HepG2 (cell line): ENCODE data around the gene SLC24A5. TPM values are rescaled to one million over a fixed set of nuclear protein-coding genes. Genes with fewer than 3 reads are reported as not detected.

Experiments used
- ATAC-seq: fragments of 200-7000 bp; cut with Tn5 transposase; 3 replicates; pipeline ENCODE4 v1.9.1; 2020; ENCODE audit warnings: mild to moderate bottlenecking, moderate library complexity
- Bru-seq: library from RNA; stranded (reverse); fragments of 400-500 nt; gene quantifications from one replicate; lab custom pipeline; 2021; lab: Mats Ljungman, UMichigan
- BruChase-seq, 2 experiments: library from RNA; stranded (reverse); fragments of 400-500 nt; gene quantifications; one replicate each; lab custom pipeline; 2021; lab: Mats Ljungman, UMichigan
- BruUV-seq: library from RNA; stranded (reverse); fragments of 400-500 nt; replicated peaks from 2 replicates; lab custom pipeline; 2021; lab: Mats Ljungman, UMichigan
- CTCF ChIA-PET: fragments of 300-600 bp; formaldehyde crosslinking; extraction: SDS; loops from one replicate; lab custom pipeline; 2021; ENCODE audit warnings: low total read pairs, inconsistent platforms, low intra/inter-chr PET ratio; lab: Yijun Ruan, JAX
- POLR2A ChIA-PET: fragments of 350-600 bp; sonication (Branson Sonifier 250); formaldehyde crosslinking; loops from one replicate; lab custom pipeline; 2020; ENCODE audit warnings: antibody characterized with exemption, inconsistent platforms; lab: Yijun Ruan, JAX
- DNase-seq: peaks from one replicate; pipeline ENCODE4 v3.0.0-alpha.2; 2015; ENCODE audit warnings: low spot score
- FAIRE-seq: peaks from 3 replicates; lab custom pipeline; 2011; peaks lifted over from hg19 to GRCh38; lab: Jason Lieb, UNC
- H2AFZ ChIP-seq: one replicate; pipeline ENCODE4 v1.6.1; 2011; ENCODE audit warnings: low read length, inconsistent platforms
- H3K27ac ChIP-seq: fragments of 300-600 bp; 3 replicates; pipeline ENCODE4 v1.8.0; 2011; ENCODE audit warnings: mixed run types, mild to moderate bottlenecking, mixed read lengths, low read length, inconsistent platforms; ENCODE audit not compliant: insufficient read depth; ENCODE audit errors: extremely low read length
- H3K27me3 ChIP-seq, 2 experiments: fragments of 200-600 bp in 1 of 2; 2 replicates in 1 of 2; 3 replicates in 1 of 2; pipeline versions ENCODE4 v1.6.0 to v1.8.0; 2011; ENCODE audit warnings: low read length in 2 of 2, mild to moderate bottlenecking in 2 of 2, moderate library complexity in 2 of 2, inconsistent platforms in 1 of 2; ENCODE audit not compliant: insufficient read depth in 2 of 2, control insufficient read depth in 1 of 2
- H3K36me3 ChIP-seq, 2 experiments: fragments of 200-600 bp in 1 of 2; replicated peaks in 1 of 2; 2 replicates in 1 of 2; 3 replicates in 1 of 2; pipeline versions ENCODE4 v1.5.1 to v1.8.0; 2011; ENCODE audit warnings: low read length in 2 of 2, inconsistent platforms in 1 of 2; ENCODE audit not compliant: insufficient read depth in 2 of 2, control insufficient read depth in 1 of 2
- H3K4me1 ChIP-seq: 2 replicates; pipeline ENCODE4 v1.5.1; 2012; ENCODE audit warnings: low read length, inconsistent platforms; ENCODE audit not compliant: insufficient read depth
- H3K4me2 ChIP-seq: 2 replicates; pipeline ENCODE4 v1.6.0; 2011; ENCODE audit warnings: low read depth, low read length, inconsistent platforms
- H3K4me3 ChIP-seq, 3 experiments: fragments of 200-600 bp in 1 of 3; sonication (generic), shearing (Covaris generic) in 1 of 3; replicated peaks in 1 of 3; 2 replicates each; pipeline ENCODE4 v1.5.1; 2011 to 2016; ENCODE audit warnings: low read length in 3 of 3, inconsistent platforms in 2 of 3, low read depth in 2 of 3, mild to moderate bottlenecking in 2 of 3, control low read depth in 1 of 3, mixed read lengths in 1 of 3; ENCODE audit not compliant: insufficient read depth in 1 of 3
- H3K79me2 ChIP-seq: one replicate; pipeline ENCODE4 v1.6.1; 2011; ENCODE audit warnings: low read length, inconsistent platforms; ENCODE audit not compliant: insufficient read depth
- H3K9ac ChIP-seq: 2 replicates; pipeline ENCODE4 v1.6.0; 2011; ENCODE audit warnings: mild to moderate bottlenecking, low read depth, low read length, inconsistent platforms; ENCODE audit not compliant: insufficient read depth
- H3K9me3 ChIP-seq: 2 replicates; pipeline ENCODE4 v1.5.1; 2012; ENCODE audit warnings: mild to moderate bottlenecking, low read length
- H4K20me1 ChIP-seq: 2 replicates; pipeline ENCODE4 v1.6.0; 2011; ENCODE audit warnings: inconsistent platforms, mild to moderate bottlenecking, low read length, moderate library complexity; ENCODE audit not compliant: insufficient read depth
- DNMT3B ChIP-seq: conservative IDR thresholded peaks from 2 replicates; pipeline ENCODE4 v1.6.1; 2016; ENCODE audit warnings: missing biosample characterization, control low read depth
- FOXO1 ChIP-seq: sonication (generic); formaldehyde crosslinking; IDR thresholded peaks from 2 replicates; pipeline ENCODE4 v1.4.0; 2020; ENCODE audit warnings: missing genetic modification reagents
- HDAC6 ChIP-seq: fragments of 200-600 bp; sonication (generic); IDR thresholded peaks from 2 replicates; pipeline ENCODE4 v1.7.0; 2017; ENCODE audit warnings: mild to moderate bottlenecking, antibody characterized with exemption, low read length, low read depth
- NPAS2 ChIP-seq: sonication (generic); formaldehyde crosslinking; IDR thresholded peaks from 2 replicates; pipeline ENCODE4 v1.8.0; 2022; ENCODE audit warnings: mild to moderate bottlenecking, missing genetic modification reagents, borderline replicate concordance
- NR2F2 ChIP-seq: IDR thresholded peaks from 2 replicates; pipeline ENCODE4 v1.6.1; 2012; ENCODE audit warnings: low read depth, inconsistent platforms, borderline replicate concordance
- RBM39 ChIP-seq: fragments of 200-400 bp; formaldehyde crosslinking; IDR thresholded peaks from one replicate; pipeline ENCODE4 v1.6.1; 2018; ENCODE audit warnings: antibody characterized with exemption, mild to moderate bottlenecking, low read depth, low read length; ENCODE audit not compliant: poor library complexity, severe bottlenecking
- ZNF230 ChIP-seq: sonication (generic); formaldehyde crosslinking; IDR thresholded peaks from 2 replicates; pipeline ENCODE4 v1.4.0; 2020; ENCODE audit warnings: mild to moderate bottlenecking, missing genetic modification reagents
- ZNF235 ChIP-seq: sonication (generic); formaldehyde crosslinking; IDR thresholded peaks from 2 replicates; pipeline ENCODE4 v1.8.1; 2023; ENCODE audit warnings: mild to moderate bottlenecking, missing genetic modification reagents, borderline replicate concordance
- ZNF564 ChIP-seq: sonication (generic); formaldehyde crosslinking; IDR thresholded peaks from 2 replicates; pipeline ENCODE4 v1.8.1; 2023; ENCODE audit warnings: mild to moderate bottlenecking, missing genetic modification reagents
- ZNF740 ChIP-seq: sonication (generic); formaldehyde crosslinking; IDR thresholded peaks from 2 replicates; pipeline ENCODE4 v1.4.0; 2020; ENCODE audit warnings: missing genetic modification reagents
- ZNF776 ChIP-seq: sonication (generic); formaldehyde crosslinking; IDR thresholded peaks from 2 replicates; pipeline ENCODE4 v1.4.0; 2020; ENCODE audit warnings: mild to moderate bottlenecking, missing genetic modification reagents
- ZSCAN20 ChIP-seq: sonication (generic); formaldehyde crosslinking; IDR thresholded peaks from 2 replicates; pipeline ENCODE4 v1.4.0; 2020; ENCODE audit warnings: missing genetic modification reagents, mild to moderate bottlenecking, borderline replicate concordance
- ZSCAN31 ChIP-seq: sonication (generic); formaldehyde crosslinking; IDR thresholded peaks from 2 replicates; pipeline ENCODE4 v1.5.0; 2020; ENCODE audit warnings: low read depth, mild to moderate bottlenecking, missing genetic modification reagents
- WGBS: methylation state at CpG from one replicate; pipeline ENCODE4 v1.1.6; 2017; ENCODE audit warnings: low lambda C conversion rate; 5-methylcytosine and 5-hydroxymethylcytosine counted together
- in situ Hi-C: cut with HindIII; loops from 2 replicates; pipeline ENCODE4 v1.10.0; 2017; ENCODE audit warnings: low pct_unique_long_range_greater_than_20kb; ENCODE audit not compliant: extremely low pct_ligation_motif_present
- intact Hi-C: fragments of 100-400 bp; cut with micrococcal nuclease; formaldehyde crosslinking; loops from one replicate; pipeline ENCODE4 v1.10.0; 2022; ENCODE audit not compliant: unreplicated experiment
- long read RNA-seq, 2 experiments: library from RNA in 1 of 2; library from polyadenylated mRNA in 1 of 2; stranded (forward) in 1 of 2; unstranded in 1 of 2; transcript quantifications; one replicate each; pipeline ENCODE4 v2.0.0, GENCODE V29; 2019 to 2022
- polyA minus RNA-seq, 3 experiments: library from RNA; depleted of rRNA, polyadenylated mRNA; stranded (reverse); fragments of >200 nt; gene quantifications; 2 replicates each; pipeline ENCODE4 v1.2.3, GENCODE V29; 2011; ENCODE audit warnings: low replicate concordance in 1 of 3
- polyA plus RNA-seq, 8 experiments: library from polyadenylated mRNA; depleted of rRNA in 3 of 8; stranded (reverse) in 7 of 8; unstranded in 1 of 8; fragments of >200 nt; fragmentation: Illumina TruSeq in 4 of 8; extraction: Trizol in 4 of 8; gene quantifications; 2 replicates each; pipeline versions ENCODE4 v1.2.1 to v1.2.3, GENCODE V29; 2011 to 2016; ENCODE audit warnings: low read depth in 4 of 8, missing spikeins in 1 of 8, mixed read lengths in 1 of 8; ENCODE audit not compliant: insufficient read depth in 1 of 8
- total RNA-seq, 5 experiments: library from RNA; depleted of rRNA; stranded (reverse); fragments of >200 nt; fragmentation: Illumina TruSeq; extraction: Trizol; gene quantifications; 2 replicates each; pipeline ENCODE4 v1.2.3, GENCODE V29; 2016; ENCODE audit warnings: low read depth in 1 of 5

Gene SLC24A5
- total RNA-seq (2016; rRNA removed; fragmentation: Illumina TruSeq; extraction: Trizol): not detected in 2 replicates
- not detected in 2 replicates for total RNA-seq (2016; cell fraction: cytosol; rRNA removed; fragmentation: Illumina TruSeq; extraction: Trizol; ENCODE audit: low read depth)
- not detected in 2 replicates for total RNA-seq (2016; cell fraction: insoluble cytoplasmic fraction; rRNA removed; fragmentation: Illumina TruSeq; extraction: Trizol)
- total RNA-seq (2016; cell fraction: membrane; rRNA removed; fragmentation: Illumina TruSeq; extraction: Trizol): not detected in 2 replicates
- not detected in 2 replicates for total RNA-seq (2016; cell fraction: nucleus; rRNA removed; fragmentation: Illumina TruSeq; extraction: Trizol)
- polyA plus RNA-seq (2011; rRNA removed): not detected in 2 replicates
- not detected in 2 replicates for polyA plus RNA-seq (2011; cell fraction: cytosol; rRNA removed)
- polyA plus RNA-seq (2011; cell fraction: nucleus; rRNA removed): not detected in 2 replicates
- polyA plus RNA-seq (2012): not detected in 2 replicates
- not detected in 2 replicates for polyA plus RNA-seq (2016; cell fraction: cytosol; fragmentation: Illumina TruSeq; extraction: Trizol; ENCODE audit: low read depth)
- not detected in 2 replicates for polyA plus RNA-seq (2016; cell fraction: insoluble cytoplasmic fraction; fragmentation: Illumina TruSeq; extraction: Trizol; ENCODE audit: low read depth)
- not detected in 2 replicates for polyA plus RNA-seq (2016; cell fraction: membrane; fragmentation: Illumina TruSeq; extraction: Trizol; ENCODE audit: low read depth)
- polyA plus RNA-seq (2016; cell fraction: nucleus; fragmentation: Illumina TruSeq; extraction: Trizol; ENCODE audit: insufficient read depth, low read depth): not detected in 2 replicates
- not detected in 2 replicates for polyA minus RNA-seq (2011; rRNA and poly(A)+ RNA removed; ENCODE audit: low replicate concordance)
- not detected in 2 replicates for polyA minus RNA-seq (2011; cell fraction: cytosol; rRNA and poly(A)+ RNA removed)
- 0.37 TPM in 1 of 2 replicates, not detected in the other for polyA minus RNA-seq (2011; cell fraction: nucleus; rRNA and poly(A)+ RNA removed)
- not detected for Bru-seq, nascent RNA
- BruChase-seq, experiment 1, labeled RNA remaining after a 6-hour chase: not detected
- not detected for BruChase-seq, experiment 2, labeled RNA remaining after a 2-hour chase
- long read RNA-seq, experiment 1: 0 reads
- long read RNA-seq, experiment 2: 0 reads

- no peaks in the 10 kb centered on the region for H3K4me1 ChIP-seq
- H3K9ac ChIP-seq: no peak within 1 kb of the TSS
- ChIA-PET CTCF (no interaction called here), POLR2A (no interaction called here)
- no peak for DNase-seq
- H3K4me3 ChIP-seq: no peak within 1 kb of the TSS
- no peaks in the 10 kb centered on the region for H3K79me2 ChIP-seq
- no peak within 1 kb of the TSS for H3K27ac ChIP-seq
- intact Hi-C loops: no loop called here
- TF ChIP-seq NR2F2 (no peak), ZSCAN20 (CRISPR knock-in tag) (no peak), FOXO1 (CRISPR knock-in tag) (no peak), ZNF235 (CRISPR knock-in tag) (no peak), ZNF776 (no peak), ZNF230 (CRISPR knock-in tag) (no peak), ZNF740 (CRISPR knock-in tag) (no peak), RBM39 (no peak), HDAC6 (no peak), NPAS2 (CRISPR knock-in tag) (no peak), DNMT3B (CRISPR knock-in tag) (no peak), ZNF564 (no peak), ZSCAN31 (CRISPR knock-in tag) (no peak)
- TF ChIP-seq, all 625 proteins: peak for 0
- Histone ChIP-seq H4K20me1 (no peaks in the 10 kb centered on the region), H3K4me2 (no peak within 1 kb of the TSS), H3K36me3 (no peaks in the 10 kb centered on the region), H3K27me3 (no peaks in the 10 kb centered on the region), H2AFZ (no peak within 1 kb of the TSS), H3K9me3 (no peaks in the 10 kb centered on the region)
- FAIRE-seq: no peak
- WGBS: 0% methylated on average over 3 of the region's 6 CpGs
- no TSS peak for BruUV-seq
- no peak for ATAC-seq
- in situ Hi-C loops: no loop called here
These were observed at the start of gene SLC24A5 for GRCh38 chr15:48120745-48121144. SLC24A5 (plus strand) TSS chr15:48120990; CDS start chr15:48121045, 55 bp downstream.
